Liver (tissue), 3 donors: ENCODE results near the gene ZNF22.

Experiments
- CTCF ChIP-seq: fragments of 150-350 bp; IDR thresholded peaks from 2 replicates; pipeline ENCODE4 v1.5.1; 2017; ENCODE audit warnings: improper control_type of control experiment, low read depth, low read length; ENCODE audit not compliant: missing input control
- NR2F2 ChIP-seq: IDR thresholded peaks from 2 replicates; pipeline ENCODE4 v1.6.1; 2016; ENCODE audit warnings: antibody characterized with exemption
- RAD21 ChIP-seq, 2 donors: IDR thresholded peaks; 2 replicates each; pipeline ENCODE4 v1.6.1; 2016; ENCODE audit warnings: antibody characterized with exemption in 2 of 2, mild to moderate bottlenecking in 2 of 2
- REST ChIP-seq: IDR thresholded peaks from 2 replicates; pipeline ENCODE4 v1.6.1; 2016; ENCODE audit warnings: antibody characterized with exemption, mild to moderate bottlenecking
- RXRA ChIP-seq, 2 donors: IDR thresholded peaks; 2 replicates each; pipeline ENCODE4 v1.6.1; 2017 to 2018; ENCODE audit warnings: antibody characterized with exemption in 2 of 2, mild to moderate bottlenecking in 1 of 2
- TAF1 ChIP-seq: conservative IDR thresholded peaks from 2 replicates; pipeline ENCODE4 v1.6.1; 2016; ENCODE audit warnings: antibody characterized with exemption, mild to moderate bottlenecking
- YY1 ChIP-seq: IDR thresholded peaks from 2 replicates; pipeline ENCODE4 v1.6.1; 2016; ENCODE audit warnings: antibody characterized with exemption, mild to moderate bottlenecking
- TF ChIP-seq, protein P1 (sequence below): IDR thresholded peaks from 2 replicates; pipeline ENCODE4 v1.6.1; 2016; ENCODE audit warnings: antibody characterized with exemption
- donor health status: healthy.
- donor health status: healthy.

GRCh38 chr10:44961931-44962750 lies 38.6 kb upstream of the ZNF22 start:
- TF ChIP-seq CTCF (no peak), REST (no peak), YY1 (no peak), RXRA (IDR thresholded peaks at IDR 0.05) (no peak), NR2F2 (no peak), TAF1 (no peak), RAD21 (IDR thresholded peaks at IDR 0.05) (no peak)
- TF ChIP-seq, protein P1, sequence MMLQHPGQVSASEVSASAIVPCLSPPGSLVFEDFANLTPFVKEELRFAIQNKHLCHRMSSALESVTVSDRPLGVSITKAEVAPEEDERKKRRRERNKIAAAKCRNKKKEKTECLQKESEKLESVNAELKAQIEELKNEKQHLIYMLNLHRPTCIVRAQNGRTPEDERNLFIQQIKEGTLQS: no peak
